Activated CD8-positive, alpha-beta memory T cell treated with anti-CD3 and anti-CD28 coated beads for 24 hours (primary cell): ENCODE measurements around the gene TBXT.
"Not testable (repeated sequence)": the region's sequence is repeated elsewhere in the genome, so short reads cannot be mapped to it uniquely, and the experiment has no call there.

Experiments
- DNase-seq: peaks from one replicate; pipeline ENCODE4 v3.0.0-alpha.2; 2020

TBXT gene

GRCh38 chr6:166169549-166170421 lies 2.1 kb upstream of the TBXT start:
- DNase-seq = no peak

DNA sequence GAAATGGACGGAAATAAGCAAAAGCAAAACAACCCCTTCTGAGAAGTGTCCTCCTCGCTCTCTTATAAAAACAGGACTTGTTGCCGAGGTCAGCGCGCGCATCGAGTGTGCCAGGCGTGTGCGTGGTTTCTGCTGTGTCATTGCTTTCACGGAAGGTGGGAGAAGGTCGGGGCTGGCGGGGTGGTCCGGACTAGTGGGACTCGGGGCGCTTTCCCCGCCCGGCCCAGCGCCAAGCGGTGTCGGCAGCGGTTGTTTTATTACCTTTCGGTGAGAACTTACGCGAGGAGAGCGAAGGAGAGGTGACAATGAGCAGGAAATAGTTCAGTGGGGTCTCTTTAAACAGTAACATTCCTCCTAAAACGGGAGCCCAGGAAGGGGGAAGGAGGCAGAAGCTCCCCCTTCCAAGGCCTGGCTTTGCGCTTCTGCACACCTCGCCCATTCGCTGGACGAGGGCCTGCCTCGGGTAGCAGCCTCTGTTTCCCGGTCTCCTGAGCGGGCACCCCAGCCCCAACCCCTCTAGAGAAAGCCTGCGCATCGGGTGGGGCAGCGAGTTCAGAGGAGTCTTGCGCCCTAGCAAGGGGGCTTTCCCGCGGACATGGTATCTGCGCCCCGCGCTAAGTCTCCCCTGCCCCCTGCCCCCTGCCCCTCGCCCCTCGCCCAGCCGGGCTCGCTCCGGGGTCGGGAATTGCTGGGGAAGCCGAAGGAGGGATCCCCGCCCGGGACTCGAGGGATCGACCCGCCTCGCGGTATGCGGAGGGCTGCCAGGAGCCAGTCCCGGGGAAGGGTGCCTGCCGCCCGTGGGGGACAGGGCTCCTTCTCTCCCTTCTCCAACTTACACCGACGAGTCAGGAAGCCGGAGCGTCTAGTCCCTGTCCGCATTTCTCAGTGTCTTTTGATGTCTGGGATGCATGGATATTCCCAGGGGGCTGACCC lies 1.2 kb upstream of the TBXT start:
- DNase-seq = no peak

DNA sequence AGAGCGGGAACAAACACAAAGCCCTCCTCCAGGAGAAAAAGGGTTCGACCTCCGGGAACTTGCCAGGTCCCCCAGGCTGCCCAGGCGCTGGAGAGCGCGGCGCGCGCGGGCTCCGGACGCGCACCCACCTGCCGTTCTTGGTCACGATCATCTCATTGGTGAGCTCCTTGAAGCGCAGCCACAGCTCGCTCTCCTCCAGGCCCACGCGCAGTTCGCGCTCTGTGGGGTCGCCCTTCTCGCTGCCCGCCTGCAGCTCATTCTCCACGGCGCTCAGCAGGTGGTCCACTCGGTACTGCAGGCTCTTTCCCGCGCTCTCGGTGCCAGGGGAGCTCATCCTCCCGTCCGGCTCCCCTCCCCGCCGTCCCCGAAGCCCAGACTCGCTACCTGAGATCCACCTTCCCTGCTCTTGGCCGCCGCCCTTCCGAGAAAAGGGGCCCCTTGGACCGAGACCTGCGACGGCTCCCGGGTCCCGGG lies 356 bp downstream of the TBXT start:
- DNase-seq = no peak

DNA sequence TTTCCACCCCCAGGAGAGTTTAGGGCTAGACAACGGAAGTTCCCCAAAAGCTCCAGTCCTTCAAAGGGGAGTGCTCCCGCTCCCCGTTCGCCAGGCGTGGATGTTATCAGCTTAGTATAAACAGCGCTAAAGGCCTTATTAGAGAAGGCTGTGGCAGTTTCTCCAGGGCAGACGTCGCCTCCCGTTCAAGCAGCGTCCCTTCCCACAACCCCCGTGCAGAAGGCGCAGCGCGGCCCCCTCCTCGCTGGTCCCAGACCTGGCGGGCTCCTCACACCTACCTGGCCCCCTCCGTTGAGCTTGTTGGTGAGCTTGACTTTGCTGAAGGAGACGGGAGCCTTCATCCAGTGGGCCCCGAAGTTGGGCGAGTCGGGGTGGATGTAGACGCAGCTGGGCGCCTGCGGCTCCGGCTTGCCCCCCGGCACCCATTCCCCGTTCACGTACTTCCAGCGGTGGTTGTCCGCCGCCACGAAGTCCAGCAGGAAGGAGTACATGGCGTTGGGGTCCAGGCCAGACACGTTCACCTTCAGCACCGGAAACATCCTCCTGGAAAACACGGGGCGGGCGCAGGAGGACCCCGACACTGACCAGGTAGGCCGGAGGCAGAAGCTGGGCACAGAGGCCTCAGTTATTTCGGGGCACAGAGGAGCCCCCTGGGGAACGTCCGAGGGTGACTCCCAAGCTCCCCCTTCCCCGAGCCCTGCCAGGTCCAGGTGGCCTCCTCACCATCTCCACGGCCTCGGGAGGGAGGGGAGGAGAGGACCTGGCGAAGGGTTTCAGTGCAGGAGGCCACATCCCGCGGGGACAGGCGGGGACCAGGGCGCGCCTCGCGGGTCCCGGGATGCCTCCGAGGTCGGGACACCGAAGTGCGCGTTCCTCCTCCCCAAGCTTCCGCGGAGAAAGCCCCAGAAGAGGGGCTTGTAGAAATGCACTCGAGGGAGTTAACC lies 1.1 kb downstream of the TBXT start:
- DNase-seq = no peak

- DNase-seq = no peak
Measured at GRCh38 chr6:166165558-166166313, 1.9 kb downstream of the TBXT start.

GRCh38 chr6:166162599-166163342 lies 4.9 kb downstream of the TBXT start:
- no peak for DNase-seq

GRCh38 chr6:166157930-166158617 lies 9.6 kb downstream of the TBXT start:
- DNase-seq = no peak

- DNase-seq = no peak
Measured at GRCh38 chr6:166156942-166157341, 10.7 kb downstream of the TBXT start.

GRCh38 chr6:166153966-166154365 lies 13.7 kb downstream of the TBXT start:
- no peak for DNase-seq

DNA sequence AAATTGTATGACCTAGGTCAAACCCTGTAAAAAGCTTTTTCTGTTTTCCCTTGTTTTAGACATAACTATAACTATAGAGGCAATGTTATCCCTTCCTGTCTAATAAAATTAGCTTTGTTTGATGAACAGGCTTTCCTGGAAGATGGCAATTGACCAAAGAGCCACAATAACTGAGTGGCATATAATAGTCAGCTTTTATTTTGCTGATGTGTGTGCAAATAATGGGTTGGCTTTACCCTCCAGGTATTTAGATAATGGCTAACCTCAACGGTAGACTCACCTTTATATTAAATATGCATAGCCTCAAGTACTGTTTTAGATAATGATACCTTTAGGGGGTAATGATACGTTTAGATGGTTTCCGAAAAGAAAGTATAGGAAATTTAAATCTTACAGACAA lies 15.0 kb downstream of the TBXT start:
- no peak for DNase-seq

- no peak for DNase-seq
Measured at GRCh38 chr6:166151798-166152197, 15.9 kb downstream of the TBXT start.

- DNase-seq = no peak
Measured at GRCh38 chr6:166145751-166146150, 21.9 kb downstream of the TBXT start.

- DNase-seq = no peak
Measured at GRCh38 chr6:166143011-166143410, 24.6 kb downstream of the TBXT start.

- DNase-seq = no peak
Measured at GRCh38 chr6:166127624-166128472, 39.8 kb downstream of the TBXT start.

DNA sequence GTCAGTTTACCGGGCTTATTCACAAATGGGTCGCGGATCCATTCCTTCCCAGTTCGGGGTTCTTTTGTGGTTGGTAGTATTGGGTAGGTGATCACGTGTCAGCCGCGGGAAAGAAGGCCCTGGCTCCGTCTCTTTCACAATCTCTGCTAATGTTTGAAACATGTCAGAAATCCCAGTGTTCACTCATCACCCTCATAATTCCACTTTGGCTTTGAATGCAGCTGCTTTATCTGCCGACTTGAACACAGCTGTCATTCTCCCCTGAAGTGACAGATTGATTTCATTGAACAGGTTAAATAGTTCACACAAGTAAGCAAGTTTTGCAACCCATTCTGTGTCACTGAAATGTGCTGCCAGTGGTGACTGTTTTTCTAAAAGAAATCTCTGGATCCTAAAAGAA lies 44.5 kb downstream of the TBXT start:
- DNase-seq = not testable (repeated sequence)

GRCh38 chr6:166121726-166122125 lies 45.9 kb downstream of the TBXT start:
- no peak for DNase-seq

DNA sequence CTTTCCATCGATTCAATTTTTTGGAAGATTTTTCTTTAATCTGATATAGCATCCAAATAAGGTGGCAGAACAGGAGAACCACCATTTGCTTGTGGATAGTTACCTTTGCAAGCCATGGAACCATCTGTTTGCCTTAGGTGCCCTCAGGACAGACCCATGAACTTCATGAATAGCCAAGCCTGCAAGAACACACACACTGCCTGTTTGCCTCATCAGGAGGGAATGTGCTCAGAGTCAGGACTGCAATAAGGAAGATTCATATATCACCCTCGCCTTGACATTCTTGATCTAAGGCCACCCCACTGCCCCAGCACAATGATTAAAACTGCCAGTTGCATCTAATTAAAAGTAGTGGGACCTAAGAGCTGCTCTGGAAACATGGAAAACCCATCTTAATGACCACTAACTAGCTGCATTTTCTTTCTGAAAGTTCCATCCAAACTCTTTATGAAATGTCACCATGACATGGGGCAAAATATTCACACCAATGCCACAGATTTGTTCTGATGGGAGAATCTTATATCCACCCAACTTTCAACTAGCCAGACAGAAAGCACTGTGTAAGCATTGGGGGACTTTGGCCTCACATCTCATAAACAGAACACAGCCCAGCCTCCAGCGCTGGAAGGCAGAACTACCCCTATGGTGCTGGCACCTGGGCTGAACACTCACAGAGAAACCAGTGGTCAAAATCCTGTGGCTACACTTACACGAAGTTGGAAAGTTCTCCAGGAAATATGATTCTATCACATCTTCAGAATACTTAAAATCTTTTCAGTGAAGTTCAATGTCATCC lies 48.3 kb downstream of the TBXT start:
- DNase-seq = no peak

DNA sequence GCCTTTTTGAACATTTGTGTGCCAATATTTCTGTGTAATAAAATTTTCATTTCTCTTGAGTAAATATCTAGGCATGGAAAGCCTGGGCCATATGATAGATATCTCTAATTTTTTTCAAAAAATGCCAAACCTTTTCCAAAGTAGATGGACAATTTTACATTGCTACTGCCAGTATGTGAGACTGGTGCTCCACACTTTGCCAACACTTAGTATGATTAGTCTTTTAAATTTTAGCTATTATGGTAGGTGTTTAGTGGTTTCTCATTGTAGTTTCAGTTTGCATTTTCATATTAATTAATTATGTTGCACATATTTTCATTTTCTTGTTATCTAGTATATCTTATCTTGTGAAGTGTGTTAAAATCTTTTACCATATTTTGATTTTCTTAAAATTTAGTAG lies 52.0 kb downstream of the TBXT start:
- no peak for DNase-seq

- DNase-seq = no peak
Measured at GRCh38 chr6:166112580-166112979, 55.1 kb downstream of the TBXT start.
